GM12864 (cell line): ENCODE measurements around the gene BEST1.

ENCODE experiments used
- DNase-seq: peaks from one replicate; pipeline ENCODE4 v3.0.0-alpha.2; 2011; ENCODE audit warnings: low read depth
- H3K4me3 ChIP-seq: 2 replicates; pipeline ENCODE4 v1.5.1; 2011; ENCODE audit warnings: mild to moderate bottlenecking, low read depth, low read length, control low read depth
- TF ChIP-seq, protein P1 (sequence below): IDR thresholded peaks from 2 replicates; pipeline ENCODE4 v1.5.1; 2011; ENCODE audit warnings: low read depth, mild to moderate bottlenecking, moderate library complexity, low read length, control low read depth, inconsistent platforms; ENCODE audit errors: missing control alignments

BEST1 gene

DNA sequence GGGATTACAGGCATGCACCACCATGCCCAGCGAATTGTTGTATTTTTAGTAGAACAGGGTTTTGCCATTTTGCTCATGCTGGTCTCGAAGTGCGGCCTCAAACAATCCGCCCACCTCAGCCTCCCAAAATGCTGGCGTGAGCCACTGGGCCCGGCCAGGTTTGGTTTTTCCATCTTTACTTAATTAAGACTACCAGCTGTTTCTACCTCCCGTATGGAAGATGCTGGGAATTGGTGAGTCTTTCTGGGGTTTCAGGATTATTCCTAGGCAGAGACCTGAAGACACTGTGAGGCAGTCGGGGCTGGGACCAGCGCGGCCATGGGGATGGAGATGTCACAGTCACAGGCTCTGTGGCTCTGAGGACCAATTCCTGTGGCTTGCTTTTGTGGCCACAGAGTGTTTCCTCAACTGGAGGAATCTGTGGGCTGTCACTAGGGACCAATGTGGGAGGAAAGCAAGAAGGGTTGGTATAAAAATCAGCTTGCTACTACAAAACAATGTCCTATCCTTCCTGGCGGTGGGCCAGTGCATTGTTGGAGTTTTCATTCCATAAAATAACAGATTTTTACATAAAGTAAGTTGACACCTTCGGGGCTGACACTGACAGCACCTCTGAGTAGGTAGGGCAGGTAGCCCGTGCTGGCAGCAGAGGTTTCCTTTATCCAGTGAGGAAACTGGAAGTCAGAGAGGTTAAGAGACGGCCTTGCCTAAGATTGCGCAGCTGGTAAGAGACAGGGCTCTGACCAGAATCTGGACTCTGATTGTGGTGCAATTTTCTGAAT, 25.7 kb downstream of the BEST1 start:
- no peak for DNase-seq
- H3K4me3 ChIP-seq: no peak overlapping the region
- TF ChIP-seq, protein P1, sequence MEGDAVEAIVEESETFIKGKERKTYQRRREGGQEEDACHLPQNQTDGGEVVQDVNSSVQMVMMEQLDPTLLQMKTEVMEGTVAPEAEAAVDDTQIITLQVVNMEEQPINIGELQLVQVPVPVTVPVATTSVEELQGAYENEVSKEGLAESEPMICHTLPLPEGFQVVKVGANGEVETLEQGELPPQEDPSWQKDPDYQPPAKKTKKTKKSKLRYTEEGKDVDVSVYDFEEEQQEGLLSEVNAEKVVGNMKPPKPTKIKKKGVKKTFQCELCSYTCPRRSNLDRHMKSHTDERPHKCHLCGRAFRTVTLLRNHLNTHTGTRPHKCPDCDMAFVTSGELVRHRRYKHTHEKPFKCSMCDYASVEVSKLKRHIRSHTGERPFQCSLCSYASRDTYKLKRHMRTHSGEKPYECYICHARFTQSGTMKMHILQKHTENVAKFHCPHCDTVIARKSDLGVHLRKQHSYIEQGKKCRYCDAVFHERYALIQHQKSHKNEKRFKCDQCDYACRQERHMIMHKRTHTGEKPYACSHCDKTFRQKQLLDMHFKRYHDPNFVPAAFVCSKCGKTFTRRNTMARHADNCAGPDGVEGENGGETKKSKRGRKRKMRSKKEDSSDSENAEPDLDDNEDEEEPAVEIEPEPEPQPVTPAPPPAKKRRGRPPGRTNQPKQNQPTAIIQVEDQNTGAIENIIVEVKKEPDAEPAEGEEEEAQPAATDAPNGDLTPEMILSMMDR: no peak

DNA sequence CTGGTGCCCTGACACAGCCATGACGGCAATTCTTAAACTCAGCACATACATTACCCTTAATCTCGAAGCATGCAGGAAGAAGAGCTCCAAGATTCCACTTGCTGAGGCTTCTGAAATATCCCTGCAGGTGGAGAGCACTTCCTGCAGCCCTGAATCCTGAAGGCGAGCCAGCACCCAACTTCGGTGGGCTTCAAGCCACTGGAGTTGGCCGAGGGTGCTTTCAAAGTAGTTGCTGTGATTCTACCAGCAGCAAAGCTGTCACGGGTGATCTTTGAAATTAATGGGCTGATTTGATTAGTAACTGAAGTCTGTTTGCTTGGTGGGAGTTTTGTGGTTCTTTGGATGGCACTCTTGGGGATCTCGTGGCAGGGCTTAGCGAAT, 26.3 kb downstream of the BEST1 start:
- no peak for DNase-seq
- TF ChIP-seq, protein P1: no peak
- H3K4me3 ChIP-seq: no peak overlapping the region

DNA sequence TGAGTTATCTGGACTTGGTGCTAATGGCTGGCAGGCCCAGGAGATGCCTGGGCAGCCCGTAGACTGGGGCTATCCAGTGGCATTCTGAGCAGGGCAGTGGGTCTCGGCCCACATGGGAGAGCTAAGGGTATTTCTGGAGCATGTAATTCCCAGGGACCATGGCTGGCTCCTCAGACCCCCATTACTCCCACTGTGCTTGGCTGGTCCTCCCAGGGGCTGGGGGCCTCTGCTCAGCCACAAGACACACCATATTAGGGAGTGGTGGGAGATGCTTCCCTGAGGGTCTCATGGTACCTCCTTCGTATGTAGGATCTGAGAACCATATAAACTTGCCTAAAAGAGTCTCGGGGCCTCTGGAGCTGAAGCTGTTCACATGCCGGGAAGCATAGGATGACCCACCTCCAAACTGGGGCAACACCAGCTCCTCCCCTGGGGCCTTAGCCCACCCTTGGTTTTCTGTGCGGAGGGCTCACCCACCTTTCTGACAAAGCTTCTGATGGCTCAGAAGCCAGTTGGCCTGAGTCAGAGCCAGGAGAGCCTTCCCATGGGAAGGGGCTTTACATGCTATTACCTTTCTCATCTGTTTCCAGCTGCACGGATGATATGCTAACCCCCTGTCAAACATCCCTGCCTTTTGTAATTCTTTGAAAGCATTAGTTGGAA, 26.8 kb downstream of the BEST1 start:
- TF ChIP-seq, protein P1: no peak
- no peak overlapping the region for H3K4me3 ChIP-seq
- DNase-seq: no peak

DNA sequence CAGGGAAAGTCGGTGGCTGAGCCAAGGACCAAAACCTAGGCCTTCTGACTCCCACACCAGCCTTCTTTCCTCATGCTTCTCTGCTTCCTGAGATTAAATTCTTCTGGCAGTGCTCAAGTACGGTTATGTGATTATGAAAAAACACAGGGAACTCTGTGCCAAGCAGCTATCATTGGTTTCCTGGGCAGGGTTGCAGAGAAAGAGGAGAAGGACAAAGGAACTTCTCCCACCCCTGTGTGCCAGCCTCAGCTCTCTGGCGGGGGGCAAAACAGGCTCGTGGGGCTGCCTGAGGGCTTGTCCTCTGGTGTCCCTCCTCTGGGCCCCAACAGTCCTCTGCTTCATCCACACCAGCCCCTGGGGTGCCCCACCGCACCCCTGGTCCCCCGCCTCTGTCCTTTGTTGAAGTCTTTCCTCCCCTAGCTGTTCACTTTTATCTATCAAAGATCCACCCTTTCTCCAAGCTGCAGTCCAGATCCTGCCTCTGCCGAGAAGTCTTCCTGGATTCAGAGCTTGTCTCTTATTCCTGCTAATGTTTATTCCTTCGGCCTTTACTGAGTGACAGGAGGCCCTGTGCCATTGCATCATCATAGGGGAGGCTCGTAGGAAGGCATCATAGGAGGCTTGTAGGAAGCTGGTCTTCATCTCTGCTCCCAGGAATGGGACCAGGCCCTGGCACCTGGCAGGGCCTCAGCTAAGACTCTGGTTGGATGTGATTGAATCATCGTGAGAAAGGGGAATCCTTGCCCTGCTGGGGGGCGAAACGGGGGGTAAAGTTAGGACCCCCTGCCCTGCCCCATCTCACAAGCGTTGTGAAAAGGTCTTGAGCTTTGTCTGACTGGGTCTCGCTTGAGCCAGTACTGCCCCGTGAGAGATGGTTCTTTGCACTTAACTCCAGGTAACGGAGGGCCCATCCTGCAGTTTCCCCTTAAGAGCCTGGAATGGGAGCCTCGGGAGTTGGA, 28.8 kb downstream of the BEST1 start:
- H3K4me3 ChIP-seq: no peak overlapping the region
- DNase-seq: no peak

DNA sequence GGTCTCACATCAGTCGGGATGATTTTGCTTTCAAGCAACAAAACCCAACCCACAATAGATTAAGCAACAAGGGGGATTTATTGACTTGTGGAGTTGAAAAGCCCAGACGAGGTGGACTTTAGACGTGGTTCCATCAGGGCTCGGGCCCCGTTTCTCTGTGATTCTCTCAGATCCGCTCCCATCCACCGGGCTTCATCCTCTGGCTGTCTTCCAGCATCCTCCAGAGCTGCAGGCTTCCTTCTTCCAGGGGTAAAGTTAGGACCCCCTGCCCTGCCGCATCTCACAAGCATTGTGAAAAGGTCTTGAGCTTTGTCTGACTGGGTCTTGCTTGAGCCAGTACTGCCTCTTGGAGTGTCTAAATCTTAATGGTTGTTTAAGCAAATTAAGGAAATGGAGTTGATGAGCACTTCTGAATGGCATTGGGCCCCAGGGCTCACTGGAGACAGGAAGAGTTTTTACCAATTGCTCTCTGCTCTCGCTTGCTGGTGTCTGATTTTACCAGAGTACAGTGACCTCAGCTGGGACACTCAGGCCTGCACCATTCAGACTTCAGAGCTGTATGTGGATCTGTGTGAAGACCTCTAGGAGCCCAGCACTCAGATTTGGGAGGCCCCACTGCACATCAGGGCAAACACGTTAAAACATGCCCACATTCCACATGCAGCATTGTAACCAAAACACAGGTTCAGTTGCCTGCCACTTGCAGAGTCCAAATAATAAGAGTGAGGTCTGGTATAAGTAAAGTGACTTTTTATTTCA, 30.8 kb downstream of the BEST1 start:
- H3K4me3 ChIP-seq: no peak overlapping the region
- TF ChIP-seq, protein P1: no peak
- DNase-seq: no peak

More for the DNA sequence above, 28.8 kb downstream of the BEST1 start:
- TF ChIP-seq, protein P1: no peak

DNA sequence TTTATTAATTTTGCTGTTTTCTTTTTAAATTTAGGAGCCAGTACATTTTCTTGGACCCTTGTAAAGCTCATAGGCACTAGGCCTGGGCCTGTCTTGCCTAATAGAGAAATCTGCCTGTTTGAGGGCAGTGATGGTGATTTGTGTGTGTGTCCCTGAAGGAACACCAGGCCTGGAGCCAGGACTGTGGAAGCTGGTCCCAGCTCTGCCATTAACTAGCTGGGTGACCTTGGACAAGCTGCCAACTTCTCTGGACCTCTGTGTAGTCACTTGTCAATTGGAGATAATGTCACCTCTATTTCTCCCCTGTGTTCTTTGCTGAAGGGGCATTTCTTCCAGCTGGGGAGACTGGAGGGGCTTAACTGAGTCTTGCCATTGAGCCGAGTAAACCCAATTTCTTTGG, 33.3 kb downstream of the BEST1 start:
- no peak overlapping the region for H3K4me3 ChIP-seq
- TF ChIP-seq, protein P1: no peak
- DNase-seq: no peak
